SU-DHL-6 (cell line): ENCODE results near the gene PNLIPRP3.
A peak's percentile ranks its signal among the peaks of the same experiment; 100 is the strongest.

Experiments
- H2AFZ ChIP-seq: fragments of 200-600 bp; sonication (generic); 2 replicates; pipeline ENCODE4 v1.6.1; 2014; ENCODE audit warnings: low read depth, mild to moderate bottlenecking, moderate library complexity, mixed read lengths, antibody characterized with exemption, low read length; ENCODE audit not compliant: severe bottlenecking
- H3F3A ChIP-seq: fragments of 200-600 bp; shearing (Covaris generic); 2 replicates; pipeline ENCODE4 v1.6.0; 2016; ENCODE audit warnings: antibody characterized with exemption, mild to moderate bottlenecking; ENCODE audit not compliant: insufficient read depth
- H3K27ac ChIP-seq: fragments of 200-600 bp; sonication (generic); 2 replicates; pipeline ENCODE4 v1.5.1; 2016; ENCODE audit warnings: low read depth, mild to moderate bottlenecking, low read length, moderate library complexity, mixed read lengths
- H3K27me3 ChIP-seq: fragments of 200-600 bp; sonication (generic), shearing (Covaris generic); 2 replicates; pipeline ENCODE4 v1.6.0; 2014; ENCODE audit warnings: mild to moderate bottlenecking, low read length
- H3K36me3 ChIP-seq: fragments of 200-600 bp; sonication (generic); 2 replicates; pipeline ENCODE4 v1.6.1; 2014; ENCODE audit warnings: mild to moderate bottlenecking, low read length, mixed read lengths
- H3K4me2 ChIP-seq: fragments of 300-600, 200-600 bp; shearing (Covaris generic), sonication (generic); 2 replicates; pipeline ENCODE4 v1.6.0; 2014; ENCODE audit warnings: low read length, low read depth, mild to moderate bottlenecking; ENCODE audit not compliant: poor library complexity, severe bottlenecking
- H3K4me3 ChIP-seq: fragments of 200-600 bp; sonication (generic); 2 replicates; pipeline ENCODE4 v1.5.1; 2014; ENCODE audit warnings: antibody characterized with exemption, low read length, mild to moderate bottlenecking, mixed read lengths; ENCODE audit not compliant: insufficient read depth, poor library complexity, severe bottlenecking
- H3K79me2 ChIP-seq: fragments of 200-600 bp; sonication (generic); 2 replicates; pipeline ENCODE4 v1.6.1; 2014; ENCODE audit warnings: mild to moderate bottlenecking, low read length, moderate library complexity; ENCODE audit not compliant: insufficient read depth
- H3K9ac ChIP-seq: fragments of 200-600 bp; sonication (generic); 2 replicates; pipeline ENCODE4 v1.7.0; 2014; ENCODE audit warnings: mild to moderate bottlenecking, low read length
- H3K9me2 ChIP-seq: fragments of 200-600 bp; sonication (generic); replicated peaks from 2 replicates; pipeline ENCODE4 v1.6.1; 2014; ENCODE audit warnings: low read length; ENCODE audit not compliant: insufficient read depth
- H3K9me3 ChIP-seq: fragments of 200-600 bp; sonication (generic); 2 replicates; pipeline ENCODE4 v1.6.1; 2014; ENCODE audit warnings: low read length, mixed read lengths; ENCODE audit not compliant: insufficient read depth
- H4K20me1 ChIP-seq: fragments of 200-600 bp; sonication (generic); 2 replicates; pipeline ENCODE4 v1.6.1; 2014; ENCODE audit warnings: low read depth, mild to moderate bottlenecking, antibody characterized with exemption, low read length, moderate library complexity, mixed read lengths
- CTCF ChIP-seq: fragments of 200-600 bp; sonication (generic); IDR thresholded peaks from one replicate; pipeline ENCODE4 v1.5.1; 2017; ENCODE audit warnings: antibody characterized with exemption, mild to moderate bottlenecking, low read length, moderate library complexity; ENCODE audit not compliant: insufficient read depth, poor library complexity, severe bottlenecking
- EZH2phosphoT487 ChIP-seq: fragments of 200-600 bp; sonication (generic), shearing (Covaris generic); conservative IDR thresholded peaks from 2 replicates; pipeline ENCODE4 v1.6.1; 2018; ENCODE audit warnings: mild to moderate bottlenecking, antibody characterized with exemption, low read length, moderate library complexity, mixed read lengths

The PNLIPRP3 gene

DNA sequence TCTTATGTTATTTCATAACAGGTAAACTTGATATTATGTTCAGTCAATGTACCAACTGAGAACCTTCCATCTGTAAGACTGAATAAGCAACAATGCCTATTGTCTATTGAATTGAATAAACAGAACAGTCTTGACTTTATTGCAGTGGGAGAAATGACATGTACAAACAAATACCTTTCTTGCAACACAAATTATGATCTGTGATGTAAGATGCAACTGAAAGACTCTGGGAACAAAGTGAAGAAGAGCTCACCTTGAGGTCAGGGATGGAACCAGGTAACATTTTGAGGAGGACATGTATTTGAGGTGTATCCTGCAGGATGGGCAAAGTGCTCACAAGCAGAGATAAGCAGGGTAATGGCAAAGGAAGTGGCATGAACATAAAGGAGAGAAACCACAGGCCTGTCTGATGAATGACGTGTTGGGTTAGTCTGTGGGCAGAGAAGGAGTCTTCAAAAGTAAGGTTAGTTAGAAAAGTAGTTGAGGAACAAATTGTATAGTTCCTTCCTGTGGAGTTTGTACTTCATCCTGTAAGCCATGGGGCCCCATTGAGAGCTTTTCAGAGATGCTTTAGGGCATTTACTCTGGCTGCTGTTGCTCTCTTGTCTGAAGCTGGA, 9.5 kb downstream of the PNLIPRP3 start:
- H3K4me2 ChIP-seq: no peak overlapping the region
- no peak for TF ChIP-seq CTCF
- no peak for TF ChIP-seq EZH2phosphoT487
- H3K27ac ChIP-seq: no peak overlapping the region
- no peak overlapping the region for H3K4me3 ChIP-seq
- H2AFZ ChIP-seq: no peak overlapping the region
- H4K20me1 ChIP-seq: no peaks in the 10 kb centered on the region
- no peaks in the 10 kb centered on the region for H3K27me3 ChIP-seq
- no peaks in the 10 kb centered on the region for H3K36me3 ChIP-seq
- H3F3A ChIP-seq: no peaks in the 10 kb centered on the region
- no peaks in the 10 kb centered on the region for H3K9me2 ChIP-seq
- no peaks in the 10 kb centered on the region for H3K79me2 ChIP-seq
- no peak overlapping the region for H3K9ac ChIP-seq
- no peaks in the 10 kb centered on the region for H3K9me3 ChIP-seq

GRCh38 chr10:116440330-116441030, 12.8 kb downstream of the PNLIPRP3 start:
- H3K36me3 ChIP-seq: no peaks in the 10 kb centered on the region
- no peak overlapping the region for H3K27ac ChIP-seq
- H3K9me3 ChIP-seq: no peaks in the 10 kb centered on the region
- no peaks in the 10 kb centered on the region for H3K79me2 ChIP-seq
- H2AFZ ChIP-seq: no peak overlapping the region
- H3K9ac ChIP-seq: no peak overlapping the region
- no peaks in the 10 kb centered on the region for H3F3A ChIP-seq
- no peaks in the 10 kb centered on the region for H4K20me1 ChIP-seq
- H3K27me3 ChIP-seq: no peaks in the 10 kb centered on the region
- H3K4me2 ChIP-seq: no peak overlapping the region
- no peak for TF ChIP-seq EZH2phosphoT487
- TF ChIP-seq CTCF: no peak
- H3K4me3 ChIP-seq: no peak overlapping the region
- H3K9me2 ChIP-seq: no peaks in the 10 kb centered on the region

GRCh38 chr10:116444527-116445142, 17.0 kb downstream of the PNLIPRP3 start:
- no peaks in the 10 kb centered on the region for H4K20me1 ChIP-seq
- H3K4me2 ChIP-seq: no peak overlapping the region
- no peaks in the 10 kb centered on the region for H3K9me3 ChIP-seq
- TF ChIP-seq EZH2phosphoT487 (no peak), CTCF (peak; percentile 54)
- H3K36me3 ChIP-seq: no peaks in the 10 kb centered on the region
- H3K27ac ChIP-seq: no peak overlapping the region
- H3K9ac ChIP-seq: no peak overlapping the region
- no peak overlapping the region for H2AFZ ChIP-seq
- H3K4me3 ChIP-seq: no peak overlapping the region
- H3K79me2 ChIP-seq: no peaks in the 10 kb centered on the region
- no peaks in the 10 kb centered on the region for H3K27me3 ChIP-seq
- H3K9me2 ChIP-seq: no peaks in the 10 kb centered on the region
- H3F3A ChIP-seq: no peaks in the 10 kb centered on the region
